Naive thymus-derived CD4-positive, alpha-beta T cell (primary cell): ENCODE results near the gene FAM241B. TPM values are rescaled to one million over a fixed set of nuclear protein-coding genes. Genes with fewer than 3 reads are reported as not detected.
A peak's percentile ranks its signal among the peaks of the same experiment; 100 is the strongest.

ENCODE experiments used
- ATAC-seq: fragments of 150-1000 bp; cut with Tn5 transposase; 2 replicates; pipeline ENCODE4 v1.10.0; 2021; ENCODE audit warnings: mild to moderate bottlenecking, moderate library complexity
- CTCF ChIA-PET: fragments of 350-600 bp; sonication (Branson Sonifier 250); formaldehyde crosslinking; loops from one replicate; lab custom pipeline; 2021; ENCODE audit warnings: antibody characterized with exemption; lab: Charles Lee
- POLR2A ChIA-PET: fragments of 350-600 bp; sonication (Branson Sonifier 250); formaldehyde crosslinking; loops from one replicate; lab custom pipeline; 2021; ENCODE audit warnings: antibody characterized with exemption, inconsistent platforms; lab: Charles Lee
- DNase-seq, 9 donors: peaks; one replicate each; pipeline versions ENCODE4 v3.0.0 to v3.0.0-alpha.2; 2020 to 2022; ENCODE audit warnings: mixed read lengths in 1 of 9
- H3K27ac ChIP-seq: one replicate; pipeline ENCODE4 v1.7.0; 2013; ENCODE audit warnings: mild to moderate bottlenecking, low read depth, low read length, moderate library complexity
- H3K27me3 ChIP-seq, 2 donors: one replicate each; pipeline ENCODE4 v1.7.0; 2013; ENCODE audit warnings: low read length in 2 of 2, mild to moderate bottlenecking in 2 of 2, moderate library complexity in 2 of 2; ENCODE audit not compliant: control insufficient read depth in 2 of 2, insufficient read depth in 2 of 2
- H3K36me3 ChIP-seq, 3 experiments: 1 replicate in 2 of 3; 2 replicates in 1 of 3; pipeline ENCODE4 v1.7.0; 2013; ENCODE audit warnings: low read length in 3 of 3, mild to moderate bottlenecking in 3 of 3, moderate library complexity in 1 of 3; ENCODE audit not compliant: insufficient read depth in 3 of 3, control insufficient read depth in 2 of 3
- H3K4me1 ChIP-seq, 2 donors: one replicate each; pipeline ENCODE4 v1.7.0; 2013; ENCODE audit warnings: low read length in 2 of 2, mild to moderate bottlenecking in 2 of 2, moderate library complexity in 1 of 2; ENCODE audit not compliant: control insufficient read depth in 2 of 2, insufficient read depth in 2 of 2
- H3K4me3 ChIP-seq: 2 replicates; pipeline ENCODE4 v1.7.0; 2013; ENCODE audit warnings: mild to moderate bottlenecking, low read length
- H3K9me3 ChIP-seq, 3 experiments: 1 replicate in 2 of 3; 2 replicates in 1 of 3; pipeline ENCODE4 v1.7.0; 2013; ENCODE audit warnings: low read length in 3 of 3; ENCODE audit not compliant: control insufficient read depth in 2 of 3
- H3K27ac Mint-ChIP-seq, 9 donors: one replicate each; pipeline ENCODE4 v1.8.0; 2020 to 2022; ENCODE audit warnings: mixed read lengths in 9 of 9, mild to moderate bottlenecking in 8 of 9, moderate library complexity in 5 of 9, inconsistent platforms in 2 of 9
- H3K27me3 Mint-ChIP-seq, 5 donors: one replicate each; pipeline ENCODE4 v1.8.0; 2021 to 2022; ENCODE audit warnings: mixed read lengths in 5 of 5, mild to moderate bottlenecking in 1 of 5
- H3K36me3 Mint-ChIP-seq, 5 donors: one replicate each; pipeline ENCODE4 v1.8.0; 2020 to 2022; ENCODE audit warnings: mixed read lengths in 5 of 5, mild to moderate bottlenecking in 3 of 5, inconsistent platforms in 1 of 5
- H3K4me1 Mint-ChIP-seq, 7 donors: one replicate each; pipeline ENCODE4 v1.8.0; 2020 to 2022; ENCODE audit warnings: mixed read lengths in 7 of 7, mild to moderate bottlenecking in 3 of 7, inconsistent platforms in 1 of 7
- H3K4me3 Mint-ChIP-seq, 10 donors: one replicate each; pipeline ENCODE4 v1.8.0; 2020 to 2022; ENCODE audit warnings: mild to moderate bottlenecking in 10 of 10, mixed read lengths in 10 of 10, moderate library complexity in 6 of 10, inconsistent platforms in 2 of 10
- H3K9me3 Mint-ChIP-seq, 11 donors: one replicate each; pipeline ENCODE4 v1.8.0; 2020 to 2022; ENCODE audit warnings: mixed read lengths in 11 of 11, mild to moderate bottlenecking in 4 of 11, inconsistent platforms in 1 of 11, moderate library complexity in 1 of 11
- intact Hi-C, 2 donors: fragments of 100-400 bp; cut with micrococcal nuclease; formaldehyde crosslinking; loops; one replicate each; pipeline ENCODE4 v1.15.1; 2023
- polyA plus RNA-seq, 2 donors: library from polyadenylated mRNA; unstranded; fragments of 300-500 nt; fragmentation: Illumina TruSeq; gene quantifications; one replicate each; pipeline ENCODE4 v1.2.3, GENCODE V29; 2021
- total RNA-seq, 6 experiments: library from RNA in 5 of 6; stranded (reverse) in 5 of 6; gene quantifications; 1 replicate in 5 of 6; 2 replicates in 1 of 6; pipeline ENCODE4 v1.2.3 and lab custom pipeline; 2021 to 2026

The FAM241B gene
- total and polyA plus RNA-seq, 7 experiments from 2014 or later, result 8.6 to 26.3 (median 13.0) TPM

- H3K27me3 Mint-ChIP-seq, result peaks cover 0 to 5% (median 0%) of the 10 kb centered on the region in 5 donors
- Histone ChIP-seq H3K27me3 (no peaks in the 10 kb centered on the region), H3K4me1 (peaks cover 0 to 10% of the 10 kb centered on the region in 2 donors), H3K9me3 (no peaks in the 10 kb centered on the region), H3K36me3 (no peaks in the 10 kb centered on the region), H3K27ac (no peak overlapping the region), H3K4me3 (no peak overlapping the region)
- H3K4me3 Mint-ChIP-seq, result peak overlapping the region in 6 of 10 donors; percentile 6 to 41 (median 26)
- CTCF ChIA-PET, result no interaction called here
- peaks cover 9 to 22% (median 15%) of the 10 kb centered on the region in 7 donors for H3K4me1 Mint-ChIP-seq
- ATAC-seq (no peak), DNase-seq (no peak)
- intact Hi-C loops, result no loop called here
- peaks cover 0 to 1% (median 0%) of the 10 kb centered on the region in 5 donors for H3K36me3 Mint-ChIP-seq
- POLR2A ChIA-PET, result no interaction called here
- peaks cover 0 to 4% (median 0%) of the 10 kb centered on the region in 11 donors for H3K9me3 Mint-ChIP-seq
- H3K27ac Mint-ChIP-seq, result no peak overlapping the region
Measured at GRCh38 chr10:69651362-69651761, 21.3 kb downstream of the FAM241B start.

- H3K27me3 ChIP-seq, result no peaks in the 10 kb centered on the region
- H3K4me3 ChIP-seq, result no peak overlapping the region
- Mint-ChIP-seq H3K36me3 (peaks cover 0 to 1% (median 0%) of the 10 kb centered on the region in 5 donors), H3K27me3 (peaks cover 0 to 9% (median 0%) of the 10 kb centered on the region in 5 donors), H3K9me3 (peaks cover 0 to 4% (median 0%) of the 10 kb centered on the region in 11 donors), H3K4me3 (no peak overlapping the region), H3K4me1 (peaks cover 11 to 22% (median 15%) of the 10 kb centered on the region in 7 donors), H3K27ac (no peak overlapping the region)
- no peaks in the 10 kb centered on the region for H3K36me3 ChIP-seq
- H3K27ac ChIP-seq, result no peak overlapping the region
- no peak for ATAC-seq
- no peaks in the 10 kb centered on the region for H3K9me3 ChIP-seq
- peaks cover 0 to 10% of the 10 kb centered on the region in 2 donors for H3K4me1 ChIP-seq
- no peak for DNase-seq
- ChIA-PET CTCF (no interaction called here), POLR2A (no interaction called here)
- intact Hi-C loops, result no loop called here
Measured at GRCh38 chr10:69652111-69652856, 22.2 kb downstream of the FAM241B start.

GRCh38 chr10:69652857-69653199 lies 22.8 kb downstream of the FAM241B start:
- Mint-ChIP-seq H3K36me3 (peaks cover 0 to 1% (median 0%) of the 10 kb centered on the region in 5 donors), H3K27me3 (peaks cover 0 to 13% (median 5%) of the 10 kb centered on the region in 5 donors), H3K4me1 (peaks cover 11 to 22% (median 15%) of the 10 kb centered on the region in 7 donors), H3K27ac (no peak overlapping the region), H3K4me3 (no peak overlapping the region), H3K9me3 (peaks cover 0 to 4% (median 0%) of the 10 kb centered on the region in 11 donors)
- ATAC-seq (no peak), DNase-seq (no peak)
- H3K36me3 ChIP-seq, result no peaks in the 10 kb centered on the region
- no peaks in the 10 kb centered on the region for H3K27me3 ChIP-seq
- CTCF ChIA-PET, result no interaction called here
- POLR2A ChIA-PET, result no interaction called here
- H3K9me3 ChIP-seq, result no peaks in the 10 kb centered on the region
- no peak overlapping the region for H3K27ac ChIP-seq
- intact Hi-C loops, result no loop called here
- no peak overlapping the region for H3K4me3 ChIP-seq
- peaks cover 0 to 10% of the 10 kb centered on the region in 2 donors for H3K4me1 ChIP-seq

GRCh38 chr10:69653561-69653960 lies 23.5 kb downstream of the FAM241B start:
- no peak for ATAC-seq

GRCh38 chr10:69655124-69655867 lies 25.2 kb downstream of the FAM241B start:
- Histone ChIP-seq H3K9me3 (no peaks in the 10 kb centered on the region), H3K4me1 (peaks cover 0 to 10% of the 10 kb centered on the region in 2 donors), H3K27ac (no peak overlapping the region), H3K36me3 (no peaks in the 10 kb centered on the region), H3K27me3 (no peaks in the 10 kb centered on the region), H3K4me3 (no peak overlapping the region)
- no peak for ATAC-seq
- peaks cover 0 to 4% (median 0%) of the 10 kb centered on the region in 11 donors for H3K9me3 Mint-ChIP-seq
- DNase-seq, result no peak
- H3K36me3 Mint-ChIP-seq, result peaks cover 0 to 1% (median 0%) of the 10 kb centered on the region in 5 donors
- peaks cover 11 to 19% (median 15%) of the 10 kb centered on the region in 7 donors for H3K4me1 Mint-ChIP-seq
- intact Hi-C loops, result no loop called here
- H3K27me3 Mint-ChIP-seq, result peaks cover 0 to 20% (median 11%) of the 10 kb centered on the region in 5 donors
- CTCF ChIA-PET, result no interaction called here
- POLR2A ChIA-PET, result no interaction called here
- H3K4me3 Mint-ChIP-seq, result no peak overlapping the region
- no peak overlapping the region for H3K27ac Mint-ChIP-seq

More at GRCh38 chr10:69653561-69653960, 23.5 kb downstream of the FAM241B start:
- H3K4me3 Mint-ChIP-seq, result no peak overlapping the region
- H3K27ac Mint-ChIP-seq, result no peak overlapping the region
- ChIA-PET CTCF (no interaction called here), POLR2A (no interaction called here)
- DNase-seq, result no peak
- peaks cover 0 to 1% (median 0%) of the 10 kb centered on the region in 5 donors for H3K36me3 Mint-ChIP-seq
- H3K9me3 Mint-ChIP-seq, result peaks cover 0 to 4% (median 0%) of the 10 kb centered on the region in 11 donors
- H3K27me3 ChIP-seq, result no peaks in the 10 kb centered on the region
- intact Hi-C loops, result no loop called here
- H3K27ac ChIP-seq, result no peak overlapping the region
- no peak overlapping the region for H3K4me3 ChIP-seq
- peaks cover 0 to 19% (median 11%) of the 10 kb centered on the region in 5 donors for H3K27me3 Mint-ChIP-seq
- peaks cover 11 to 22% (median 15%) of the 10 kb centered on the region in 7 donors for H3K4me1 Mint-ChIP-seq
- H3K36me3 ChIP-seq, result no peaks in the 10 kb centered on the region
- no peaks in the 10 kb centered on the region for H3K9me3 ChIP-seq
- H3K4me1 ChIP-seq, result peaks cover 0 to 10% of the 10 kb centered on the region in 2 donors

- peaks cover 0 to 1% (median 0%) of the 10 kb centered on the region in 5 donors for H3K36me3 Mint-ChIP-seq
- Histone ChIP-seq H3K27me3 (no peaks in the 10 kb centered on the region), H3K4me3 (no peak overlapping the region), H3K4me1 (peaks cover 0 to 6% of the 10 kb centered on the region in 2 donors), H3K9me3 (no peaks in the 10 kb centered on the region), H3K27ac (no peak overlapping the region), H3K36me3 (no peaks in the 10 kb centered on the region)
- no peak for ATAC-seq
- CTCF ChIA-PET, result no interaction called here
- no peak for DNase-seq
- no peak overlapping the region for H3K27ac Mint-ChIP-seq
- no peak overlapping the region for H3K4me3 Mint-ChIP-seq
- peaks cover 0 to 4% (median 0%) of the 10 kb centered on the region in 11 donors for H3K9me3 Mint-ChIP-seq
- peaks cover 0 to 23% (median 11%) of the 10 kb centered on the region in 5 donors for H3K27me3 Mint-ChIP-seq
- POLR2A ChIA-PET, result no interaction called here
- peaks cover 9 to 12% (median 10%) of the 10 kb centered on the region in 7 donors for H3K4me1 Mint-ChIP-seq
- intact Hi-C loops, result no loop called here
Measured at GRCh38 chr10:69655868-69656555, 26.0 kb downstream of the FAM241B start.
